Right lobe of liver (tissue), 6 donors: ENCODE measurements around the gene SLC27A5. TPM values are rescaled to one million over a fixed set of nuclear protein-coding genes. Genes with fewer than 3 reads are reported as not detected.
"Not testable (repeated sequence)": the region's sequence is repeated elsewhere in the genome, so short reads cannot be mapped to it uniquely, and the experiment has no call there.

ENCODE experiments used
- ATAC-seq, 4 donors: fragments of 200-7000 bp; cut with Tn5 transposase; one replicate each; pipeline ENCODE4 v1.9.1; 2020; ENCODE audit warnings: mild to moderate bottlenecking in 4 of 4, moderate library complexity in 4 of 4
- DNase-seq, 3 donors: peaks; one replicate each; pipeline ENCODE4 v3.0.0-alpha.2; 2020
- H3K27ac ChIP-seq, 3 donors: fragments of 200-600 bp; one replicate each; pipeline ENCODE4 v1.8.0; 2022
- H3K27me3 ChIP-seq, 2 donors: fragments of 200-600 bp; one replicate each; pipeline ENCODE4 v1.8.0; 2022
- H3K36me3 ChIP-seq, 4 donors: fragments of 200-600 bp; sonication (generic) in 1 of 4; one replicate each; pipeline versions ENCODE4 v1.5.1 to v1.8.0; 2017 to 2022; ENCODE audit warnings: control low read depth in 1 of 4
- H3K4me1 ChIP-seq, 4 donors: fragments of 200-600 bp; sonication (generic) in 1 of 4; one replicate each; pipeline versions ENCODE4 v1.5.1 to v1.8.0; 2017 to 2022; ENCODE audit warnings: control low read depth in 1 of 4
- H3K4me3 ChIP-seq, 3 donors: fragments of 200-600 bp; one replicate each; pipeline ENCODE4 v1.8.0; 2022
- H3K9me3 ChIP-seq, 4 donors: fragments of 200-600 bp; sonication (generic) in 1 of 4; one replicate each; pipeline versions ENCODE4 v1.5.1 to v1.8.0; 2017 to 2022; ENCODE audit warnings: control low read depth in 1 of 4
- CTCF ChIP-seq, 4 donors: fragments of 200-600 bp in 3 of 4; fragments of 450-650 bp in 1 of 4; IDR thresholded peaks; one replicate each; pipeline versions ENCODE4 v1.5.1 to v1.8.0; 2016 to 2022; ENCODE audit warnings: antibody characterized with exemption in 4 of 4, mild to moderate bottlenecking in 2 of 4
- POLR2A ChIP-seq: fragments of 450-650 bp; IDR thresholded peaks from one replicate; pipeline ENCODE4 v1.6.1; 2017; ENCODE audit warnings: antibody characterized with exemption, mild to moderate bottlenecking
- WGBS: methylation state at CpG from one replicate; pipeline ENCODE4 v1.1.6; 2018; ENCODE audit warnings: low coverage, low lambda C conversion rate; ENCODE audit not compliant: insufficient coverage; ENCODE audit errors: missing lambda C conversion rate; 5-methylcytosine and 5-hydroxymethylcytosine counted together
- intact Hi-C, 2 donors: fragments of 100-400 bp; cut with DNase I; formaldehyde crosslinking; loops; one replicate each; pipeline versions ENCODE4 v1.11.2 to v1.14.1; 2022
- total RNA-seq, 6 experiments: library from RNA; depleted of rRNA in 2 of 6; stranded (reverse); fragments of >200 nt in 2 of 6; fragmentation: NEBNext Ultra II Directional in 3 of 6; extraction: Animal tissue kit (Norgen Biotek cat#: 25700) in 3 of 6; gene quantifications; one replicate each; pipeline versions ENCODE4 v1.1.0 to v1.2.4, GENCODE V29; 2016 to 2023
- donor health status: DM: no; HTN: yes; CAD: no.
- donor health status: DM: no; HTN: no; CAD: no.
- donor health status: DM: no; HTN: no; CAD: no.
- donor health status: DM: no; HTN: yes; CAD: no.
- donor health status: DM: no; HTN: yes; CAD: no.

The SLC27A5 gene
- total RNA-seq, 6 experiments from 2014 or later, result 107 to 737 (median 366) TPM

DNA sequence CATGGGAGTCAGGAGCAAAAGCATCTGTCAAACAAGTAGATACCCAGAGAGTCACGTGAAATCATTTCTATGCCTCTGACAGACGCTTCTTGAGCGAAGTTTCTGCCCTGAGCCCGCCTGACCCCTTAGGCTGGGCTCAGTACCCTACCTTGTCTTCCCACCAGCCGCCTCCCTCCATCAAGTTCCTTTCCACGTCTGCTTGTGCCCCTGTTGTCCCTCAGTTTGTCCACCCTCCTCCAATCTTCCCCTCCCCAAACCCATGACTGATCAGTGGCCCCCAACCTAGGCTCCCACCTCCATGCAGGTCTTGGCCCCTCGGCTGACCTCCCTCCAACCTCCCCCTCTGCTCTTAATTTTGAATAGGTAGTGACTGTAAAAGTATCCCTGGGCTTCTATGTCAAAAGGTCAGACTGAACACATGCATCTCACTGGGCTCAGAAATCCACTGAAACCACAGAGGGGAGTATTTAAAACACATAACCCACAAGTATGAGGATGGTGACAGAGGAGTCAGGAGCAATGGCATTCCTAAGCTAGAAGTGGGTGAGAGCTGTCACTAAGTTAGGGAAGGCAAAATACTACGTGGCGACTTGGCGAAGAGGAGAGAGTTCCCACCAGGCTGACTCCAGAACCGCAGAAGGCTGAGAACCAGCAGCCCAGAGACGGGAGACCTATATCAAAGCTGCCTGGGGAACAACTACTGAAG lies 37.3 kb downstream of the SLC27A5 start:
- H3K9me3 ChIP-seq, result no peaks in the 10 kb centered on the region
- ATAC-seq (no peak), DNase-seq (peak in 1 of 3 donors; percentile 39)
- no peak overlapping the region for H3K4me3 ChIP-seq
- no peaks in the 10 kb centered on the region for H3K36me3 ChIP-seq
- H3K27ac ChIP-seq, result no peak overlapping the region
- H3K27me3 ChIP-seq, result no peaks in the 10 kb centered on the region
- intact Hi-C loops, result no loop called here
- TF ChIP-seq CTCF (IDR thresholded peaks at IDR 0.05) (no peak), POLR2A (no peak)
- 76% methylated on average over 8 of the region's 12 CpGs for WGBS
- peaks cover 0 to 24% (median 9%) of the 10 kb centered on the region in 4 donors for H3K4me1 ChIP-seq

DNA sequence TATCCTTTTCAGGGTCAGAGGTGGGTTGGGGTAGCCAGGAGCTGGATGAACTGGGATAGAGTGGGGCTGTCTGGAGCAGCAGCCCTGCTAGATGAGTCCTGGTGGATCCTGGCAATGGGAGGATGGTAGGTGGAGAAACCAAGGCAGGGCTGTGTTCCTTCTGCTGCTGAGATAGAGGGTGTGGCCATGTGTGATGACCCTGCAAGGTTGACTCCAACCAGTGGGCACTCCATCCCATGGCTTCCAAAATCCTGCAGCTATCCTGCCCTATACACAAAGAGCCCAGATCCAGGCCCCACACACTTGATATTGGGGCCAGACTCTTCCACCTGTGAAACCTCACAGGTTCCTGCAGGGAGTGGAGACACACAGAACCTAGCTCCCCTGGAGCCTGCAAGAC lies 38.0 kb downstream of the SLC27A5 start:
- intact Hi-C loops, result no loop called here
- Histone ChIP-seq H3K4me1 (peaks cover 0 to 24% (median 9%) of the 10 kb centered on the region in 4 donors), H3K27me3 (no peaks in the 10 kb centered on the region), H3K9me3 (no peaks in the 10 kb centered on the region), H3K4me3 (no peak overlapping the region), H3K27ac (no peak overlapping the region), H3K36me3 (no peaks in the 10 kb centered on the region)
- TF ChIP-seq CTCF (IDR thresholded peaks at IDR 0.05) (no peak), POLR2A (no peak)
- peak in 1 of 3 donors; percentile 23 for DNase-seq
- ATAC-seq, result no peak

DNA sequence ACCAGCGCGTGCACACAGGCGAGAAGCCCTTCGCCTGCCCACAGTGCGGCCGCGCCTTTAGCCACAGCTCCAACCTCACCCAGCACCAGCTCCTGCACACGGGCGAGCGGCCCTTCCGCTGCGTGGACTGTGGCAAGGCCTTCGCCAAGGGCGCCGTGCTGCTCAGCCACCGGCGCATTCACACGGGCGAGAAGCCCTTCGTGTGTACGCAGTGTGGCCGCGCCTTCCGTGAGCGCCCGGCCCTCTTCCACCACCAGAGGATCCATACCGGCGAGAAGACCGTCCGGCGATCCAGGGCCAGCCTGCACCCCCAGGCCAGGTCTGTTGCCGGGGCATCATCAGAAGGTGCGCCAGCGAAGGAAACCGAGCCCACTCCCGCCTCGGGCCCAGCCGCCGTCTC lies 40.1 kb downstream of the SLC27A5 start:
- intact Hi-C loops, result no loop called here
- TF ChIP-seq POLR2A, result no peak
- TF ChIP-seq CTCF (IDR thresholded peaks at IDR 0.05), result no peak
- DNase-seq, result peak in 1 of 3 donors; percentile 54

GRCh38 chr19:58470837-58471543 lies 40.8 kb downstream of the SLC27A5 start:
- H3K27me3 ChIP-seq, H3K27ac ChIP-seq, H3K4me3 ChIP-seq, H3K36me3 ChIP-seq, H3K9me3 ChIP-seq, ATAC-seq, intact Hi-C loops: not testable (repeated sequence)
- peaks cover 0 to 19% (median 5%) of the 10 kb centered on the region in 4 donors for H3K4me1 ChIP-seq
- no CpG with 5 or more reads among the region's 53 CpGs for WGBS
- DNase-seq, result peak in 1 of 3 donors; percentile 54

More for the DNA sequence above, 40.1 kb downstream of the SLC27A5 start:
- no peak for ATAC-seq
- 96% methylated on average over 18 of the region's 39 CpGs for WGBS
- no peaks in the 10 kb centered on the region for H3K9me3 ChIP-seq
- no peaks in the 10 kb centered on the region for H3K27me3 ChIP-seq
- H3K4me3 ChIP-seq, result no peak overlapping the region
- peaks cover 0 to 19% (median 5%) of the 10 kb centered on the region in 4 donors for H3K4me1 ChIP-seq
- H3K27ac ChIP-seq, result no peak overlapping the region
- no peaks in the 10 kb centered on the region for H3K36me3 ChIP-seq
